Stimulated activated CD8-positive, alpha-beta memory T cell treated with anti-CD3 and anti-CD28 coated beads, Interleukin-2, amount 100 ng/mL, for 1 hour (primary cell): ENCODE measurements around the gene TBC1D7.

Experiments
- DNase-seq, 2 donors: peaks; one replicate each; pipeline ENCODE4 v3.0.0-alpha.2; 2020; ENCODE audit warnings: low read depth in 2 of 2

Gene TBC1D7

GRCh38 chr6:13319891-13320564 lies 8.3 kb downstream of the TBC1D7 start:
- DNase-seq: no peak

GRCh38 chr6:13318821-13319220 lies 9.5 kb downstream of the TBC1D7 start:
- no peak for DNase-seq

- DNase-seq: no peak
Observed at GRCh38 chr6:13315896-13316295, 12.4 kb downstream of the TBC1D7 start.

GRCh38 chr6:13314806-13315205 lies 13.5 kb downstream of the TBC1D7 start:
- no peak for DNase-seq

GRCh38 chr6:13311155-13311554 lies 17.2 kb downstream of the TBC1D7 start:
- no peak for DNase-seq

GRCh38 chr6:13308332-13308731 lies 20.0 kb downstream of the TBC1D7 start:
- no peak for DNase-seq

GRCh38 chr6:13307508-13307995 lies 20.8 kb downstream of the TBC1D7 start:
- DNase-seq: no peak

- DNase-seq: no peak
Observed at GRCh38 chr6:13305791-13306190, 22.5 kb downstream of the TBC1D7 start.

- no peak for DNase-seq
Observed at GRCh38 chr6:13305288-13305687, 23.0 kb downstream of the TBC1D7 start.

GRCh38 chr6:13304580-13305260 lies 23.6 kb downstream of the TBC1D7 start:
- DNase-seq: no peak

- no peak for DNase-seq
Observed at GRCh38 chr6:13304101-13304500, 24.2 kb downstream of the TBC1D7 start.

GRCh38 chr6:13303668-13304017 lies 24.7 kb downstream of the TBC1D7 start:
- no peak for DNase-seq

GRCh38 chr6:13302751-13303667 lies 25.3 kb downstream of the TBC1D7 start:
- DNase-seq: peak in 1 of 2 donors; percentile 11

GRCh38 chr6:13302291-13302690 lies 26.0 kb downstream of the TBC1D7 start:
- no peak for DNase-seq

- no peak for DNase-seq
Observed at GRCh38 chr6:13300643-13301590, 27.4 kb downstream of the TBC1D7 start.

GRCh38 chr6:13299918-13300317 lies 28.4 kb downstream of the TBC1D7 start:
- no peak for DNase-seq

GRCh38 chr6:13299403-13299821 lies 28.9 kb downstream of the TBC1D7 start:
- no peak for DNase-seq

GRCh38 chr6:13298446-13298845 lies 29.9 kb downstream of the TBC1D7 start:
- DNase-seq: no peak

- no peak for DNase-seq
Observed at GRCh38 chr6:13297391-13297790, 30.9 kb downstream of the TBC1D7 start.

GRCh38 chr6:13296536-13296997 lies 31.8 kb downstream of the TBC1D7 start:
- no peak for DNase-seq

GRCh38 chr6:13295576-13295975 lies 32.8 kb downstream of the TBC1D7 start:
- no peak for DNase-seq
